Measurements from ENCODE around the gene RLBP1. TPM values are rescaled to one million over a fixed set of nuclear protein-coding genes. Genes with fewer than 3 reads are reported as not detected.

The RLBP1 gene
- total and polyA plus RNA-seq, 2 of the 4 experiments (the other 2 are of a cell fraction): not detected

DNA sequence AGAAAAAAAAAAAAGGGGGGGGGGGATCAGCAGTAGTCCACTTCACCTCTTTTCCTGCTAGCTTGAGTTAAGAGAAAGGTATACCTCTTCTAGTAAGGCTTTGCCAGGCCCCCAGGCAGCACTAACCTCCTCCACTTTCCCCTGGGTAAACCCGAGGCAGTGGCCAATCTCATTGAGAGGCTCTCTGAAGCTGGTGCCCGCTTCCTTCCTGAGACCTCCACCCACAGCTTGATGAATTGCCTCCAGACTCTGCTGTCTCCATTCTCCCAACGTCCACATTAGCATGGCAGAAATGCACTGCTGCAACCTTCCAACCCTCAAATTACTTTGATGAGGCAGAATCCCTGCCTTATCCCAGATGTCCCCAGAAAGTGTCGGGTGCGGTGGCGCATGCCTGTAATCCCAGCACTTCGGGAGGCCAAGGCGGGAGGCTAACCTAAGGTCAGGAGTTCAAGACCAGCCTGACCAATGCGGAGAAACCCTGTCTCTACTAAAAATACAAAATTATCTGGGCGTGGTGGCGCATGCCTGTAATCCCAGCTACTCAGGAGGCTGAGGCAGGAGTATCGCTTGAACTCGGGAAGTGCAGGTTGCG, 15.3 kb downstream of the RLBP1 start:
- H2AK5ac ChIP-seq (ENCODE audit: low read depth, low read length): no peak overlapping the region; the same call in 1 of the 2 replicates
- TF ChIP-seq, protein P1, sequence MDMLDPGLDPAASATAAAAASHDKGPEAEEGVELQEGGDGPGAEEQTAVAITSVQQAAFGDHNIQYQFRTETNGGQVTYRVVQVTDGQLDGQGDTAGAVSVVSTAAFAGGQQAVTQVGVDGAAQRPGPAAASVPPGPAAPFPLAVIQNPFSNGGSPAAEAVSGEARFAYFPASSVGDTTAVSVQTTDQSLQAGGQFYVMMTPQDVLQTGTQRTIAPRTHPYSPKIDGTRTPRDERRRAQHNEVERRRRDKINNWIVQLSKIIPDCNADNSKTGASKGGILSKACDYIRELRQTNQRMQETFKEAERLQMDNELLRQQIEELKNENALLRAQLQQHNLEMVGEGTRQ (IDR thresholded peaks at IDR 0.05; ENCODE audit: low read depth, low read length): no peak
- no peak for TF ChIP-seq POLR2A (IDR thresholded peaks at IDR 0.05; ENCODE audit: low read depth, low read length)
- TF ChIP-seq MAZ (IDR thresholded peaks at IDR 0.05; ENCODE audit: borderline replicate concordance, low read depth, low read length): no peak
- TF ChIP-seq MXI1 (IDR thresholded peaks at IDR 0.05; ENCODE audit: borderline replicate concordance, low read depth, low read length): no peak
- no peak for TF ChIP-seq SMC3 (IDR thresholded peaks at IDR 0.05; ENCODE audit: low read depth, low read length)
- no peak for TF ChIP-seq RFX5 (IDR thresholded peaks at IDR 0.05; ENCODE audit: low read depth, low read length)
- TF ChIP-seq FOS (IDR thresholded peaks at IDR 0.05; ENCODE audit: low read depth, low read length): no peak
- TF ChIP-seq NFE2L2 (IDR thresholded peaks at IDR 0.05; ENCODE audit: low read depth, low read length): no peak
- BruUV-seq (replicated peaks): no TSS peak
- 0 out of 2 replicates have a peak, but pooled peaks cover 3% of the 10 kb centered on the region for H3K9me1 ChIP-seq (ENCODE audit: insufficient read depth, low read length)
- no peaks in the 10 kb centered on the region for H4K20me1 ChIP-seq (ENCODE audit: insufficient read depth, low read length)
- H3K4ac ChIP-seq (ENCODE audit: low read depth, low read length): no peak overlapping the region
- WGBS, 2 experiments (ENCODE audit: extremely low coverage in 2 of 2, insufficient read length in 1 of 2): 69% methylated on average over 2 of the region's 14 CpGs; no CpG with 5 or more reads in 1 of the 2 experiments
- H4K8ac ChIP-seq (ENCODE audit: low read depth in 2 of 2, low read length in 2 of 2): no peak overlapping the region
- H2AFZ ChIP-seq (replicated peaks; ENCODE audit: low read length, poor library complexity): no peak overlapping the region
- no peaks in the 10 kb centered on the region for H3K36me3 ChIP-seq (ENCODE audit: control insufficient read depth, insufficient read depth, low read length)
- no peak overlapping the region for H2BK120ac ChIP-seq (ENCODE audit: low read depth, low read length)
- H3K4me1 ChIP-seq (ENCODE audit: control insufficient read depth, insufficient read depth, low read length): no peaks in the 10 kb centered on the region; the same call in 1 of the 2 replicates
- H2AK9ac ChIP-seq (replicated peaks; ENCODE audit: low read depth, low read length, poor library complexity): no peak overlapping the region
- in situ Hi-C loops (cut with MboI; ENCODE audit: low sequenced_read_pairs) (no loop called here), intact Hi-C loops (cut with micrococcal nuclease) (loop anchor here (2.0 kb wide), 1 partner anchor 225 kb away; no protein-coding TSS in a partner anchor), dilution Hi-C loops (cut with HindIII; ENCODE audit: low sequenced_read_pairs, unreplicated experiment) (no loop called here)
- no peak overlapping the region for H2BK15ac ChIP-seq (ENCODE audit: low read depth, low read length)
- H3K23ac ChIP-seq (ENCODE audit: low read depth, low read length): no peak overlapping the region
- H4K5ac ChIP-seq (ENCODE audit: low read depth, low read length): no peak overlapping the region
- no peak overlapping the region for H3K9ac ChIP-seq (ENCODE audit: low read depth, low read length)
- no peak overlapping the region for H3K4me3 ChIP-seq (ENCODE audit: insufficient read depth, low read depth, low read length)
- no peaks in the 10 kb centered on the region for H3K9me3 ChIP-seq (ENCODE audit: control insufficient read depth, insufficient read depth, low read length)
- no peak overlapping the region for H3K4me2 ChIP-seq (ENCODE audit: low read depth, low read length)
- no peak overlapping the region for H3K18ac ChIP-seq (ENCODE audit: low read depth, low read length)
- no peak overlapping the region for H2BK20ac ChIP-seq (ENCODE audit: low read depth, low read length)
- H3K27ac ChIP-seq (ENCODE audit: insufficient read depth, low read length): no peak overlapping the region
- DNase-seq: no peak
- no peaks in the 10 kb centered on the region; the same call in 1 of the 2 replicates for H3K27me3 ChIP-seq (ENCODE audit: control insufficient read depth, insufficient read depth, low read length)
- ChIA-PET POLR2A (ENCODE audit: unreplicated experiment) (no interaction called here), CTCF (interaction anchor here (0.5 to 2.3 kb wide), 17 partner anchors 8 to 129 kb away, joined by 3 to 27 read pairs (median 8); partner anchors contain the start of genes FANCI and POLG)
- H3K14ac ChIP-seq (replicated peaks; ENCODE audit: low read depth, low read length): no peak overlapping the region
- H3K56ac ChIP-seq (ENCODE audit: extremely low read depth, insufficient read depth, low read length): no peak overlapping the region
- ATAC-seq (ENCODE audit: low read depth): no peak
- no peaks in the 10 kb centered on the region for H3K79me1 ChIP-seq (ENCODE audit: low read depth in 1 of 2, low read length in 2 of 2)
- H2BK5ac ChIP-seq (ENCODE audit: low read depth, low read length, poor library complexity, severe bottlenecking): no peak overlapping the region
- no peak overlapping the region for H4K91ac ChIP-seq (ENCODE audit: insufficient read depth, low read depth, low read length)
